Measurements from ENCODE around the gene ZMIZ1. TPM values are rescaled to one million over a fixed set of nuclear protein-coding genes. Genes with fewer than 3 reads are reported as not detected.

Gene ZMIZ1
- polyA plus RNA-seq, 2 of the 4 experiments (the other 2 are of a cell fraction): 8.1 to 30.3 TPM

GRCh38 chr10:79209340-79209739, 140.6 kb downstream of the ZMIZ1 start:
- Histone ChIP-seq H3K4me1 (no peaks in the 10 kb centered on the region), H3K4me2 (no peak overlapping the region), H3K27ac (no peak overlapping the region), H3K4me3 (no peak overlapping the region), H3K9me3 (no peaks in the 10 kb centered on the region)
- CTCF ChIA-PET: interaction anchor here (8.6 kb wide), 1 partner anchor 14 kb away, joined by 81 read pairs; no protein-coding TSS in a partner anchor
- no peak for ATAC-seq
- POLR2A ChIA-PET: no interaction called here
- DNase-seq (ENCODE audit: low read depth in 1 of 2, low spot score in 1 of 2): no peak
- TF ChIP-seq SREBF2 (IDR thresholded peaks at IDR 0.05): no peak
- TF ChIP-seq HDAC2 (IDR thresholded peaks at IDR 0.05): no peak
- TF ChIP-seq KDM5A (IDR thresholded peaks at IDR 0.05): no peak
- no peak for TF ChIP-seq ZSCAN20 (CRISPR knock-in tag; IDR thresholded peaks at IDR 0.05)
- TF ChIP-seq NFE2L2 (conservative IDR thresholded peaks at IDR 0.05; ENCODE audit: low read length): no peak
- no peak for TF ChIP-seq EHF (CRISPR knock-in tag; IDR thresholded peaks at IDR 0.05)
- TF ChIP-seq ZNF302 (CRISPR knock-in tag; IDR thresholded peaks at IDR 0.05): no peak
- TF ChIP-seq RARB (CRISPR knock-in tag; IDR thresholded peaks at IDR 0.05): no peak
- no peak for TF ChIP-seq PHF8 (IDR thresholded peaks at IDR 0.05; ENCODE audit: borderline replicate concordance, low read depth)
- TF ChIP-seq MAFK (IDR thresholded peaks at IDR 0.05; ENCODE audit: partially characterized antibody): no peak
- no peak for TF ChIP-seq HOXB5 (CRISPR knock-in tag; IDR thresholded peaks at IDR 0.05)
- TF ChIP-seq POLR2AphosphoS2 (conservative IDR thresholded peaks at IDR 0.05; ENCODE audit: low read length): no peak
- TF ChIP-seq KDM1A (IDR thresholded peaks at IDR 0.05; ENCODE audit: low read depth): no peak
- no peak for TF ChIP-seq CEBPB (IDR thresholded peaks at IDR 0.05)
- TF ChIP-seq ZFP36 (IDR thresholded peaks at IDR 0.05; ENCODE audit: borderline replicate concordance, partially characterized antibody): no peak
- TF ChIP-seq MAX (IDR thresholded peaks at IDR 0.05): no peak
- TF ChIP-seq EHMT2 (IDR thresholded peaks at IDR 0.05; ENCODE audit: low read depth): no peak
- no peak for TF ChIP-seq MYC (IDR thresholded peaks at IDR 0.05; ENCODE audit: borderline replicate concordance, low read length)
- no peak for FAIRE-seq
- 96% methylated on average over 10 of the region's 10 CpGs for WGBS (ENCODE audit: missing lambda C conversion rate)

- H3K4me3 ChIP-seq: no peak overlapping the region
- no peak for FAIRE-seq
- CTCF ChIA-PET: interaction anchor here (8.6 kb wide), 1 partner anchor 15 kb away, joined by 81 read pairs; no protein-coding TSS in a partner anchor
- H3K27ac ChIP-seq: no peak overlapping the region
- H3K4me2 ChIP-seq: no peak overlapping the region
- POLR2A ChIA-PET: no interaction called here
- DNase-seq (ENCODE audit: low read depth in 1 of 2, low spot score in 1 of 2): no peak
- no peaks in the 10 kb centered on the region for H3K9me3 ChIP-seq
- ATAC-seq: no peak
- 100% methylated on average over 3 of the region's 5 CpGs for WGBS (ENCODE audit: missing lambda C conversion rate)
- no peak for TF ChIP-seq BCL3 (IDR thresholded peaks at IDR 0.05)
- no peak for TF ChIP-seq CBX8 (IDR thresholded peaks at IDR 0.05)
- no peak for TF ChIP-seq RCOR1 (IDR thresholded peaks at IDR 0.05; ENCODE audit: low read depth, low read length)
- no peak for TF ChIP-seq ZC3H11A (IDR thresholded peaks at IDR 0.05)
- no peak for TF ChIP-seq NFE2L2 (conservative IDR thresholded peaks at IDR 0.05; ENCODE audit: low read length)
- TF ChIP-seq RNF2 (IDR thresholded peaks at IDR 0.05; ENCODE audit: borderline replicate concordance, low read depth): no peak
- no peak for TF ChIP-seq JUN (IDR thresholded peaks at IDR 0.05)
- TF ChIP-seq TP53 (CRISPR knock-in tag; IDR thresholded peaks at IDR 0.05): no peak
- no peak for TF ChIP-seq RARB (CRISPR knock-in tag; IDR thresholded peaks at IDR 0.05)
- TF ChIP-seq CBX2 (IDR thresholded peaks at IDR 0.05; ENCODE audit: borderline replicate concordance, low read depth): no peak
- no peak for TF ChIP-seq HDAC2 (IDR thresholded peaks at IDR 0.05)
- no peak for TF ChIP-seq PBX3 (IDR thresholded peaks at IDR 0.05)
- TF ChIP-seq ZFP36 (IDR thresholded peaks at IDR 0.05; ENCODE audit: borderline replicate concordance, partially characterized antibody): no peak
- no peak for TF ChIP-seq MYC (IDR thresholded peaks at IDR 0.05; ENCODE audit: borderline replicate concordance, low read length)
- no peak for TF ChIP-seq E2F6 (IDR thresholded peaks at IDR 0.05; ENCODE audit: borderline replicate concordance, low read depth)
- TF ChIP-seq ZSCAN20 (CRISPR knock-in tag; IDR thresholded peaks at IDR 0.05): no peak
- TF ChIP-seq SREBF2 (IDR thresholded peaks at IDR 0.05): no peak
- TF ChIP-seq CEBPB (IDR thresholded peaks at IDR 0.05): no peak
- TF ChIP-seq HOXB13 (CRISPR knock-in tag; IDR thresholded peaks at IDR 0.05; ENCODE audit: low read depth): no peak
- TF ChIP-seq HMGXB4 (CRISPR knock-in tag; IDR thresholded peaks at IDR 0.05; ENCODE audit: borderline replicate concordance): no peak
- no peaks in the 10 kb centered on the region for H3K4me1 ChIP-seq
These were observed 141.1 kb downstream of the ZMIZ1 start for GRCh38 chr10:79209831-79210230.
